SW480 (cell line): Measurements from ENCODE around the gene CXCL14.

Experiments used
- DNase-seq: peaks from one replicate; pipeline ENCODE4 v3.0.0-alpha.2; 2016; ENCODE audit warnings: low spot score

The CXCL14 gene, protein sequence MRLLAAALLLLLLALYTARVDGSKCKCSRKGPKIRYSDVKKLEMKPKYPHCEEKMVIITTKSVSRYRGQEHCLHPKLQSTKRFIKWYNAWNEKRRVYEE

DNA sequence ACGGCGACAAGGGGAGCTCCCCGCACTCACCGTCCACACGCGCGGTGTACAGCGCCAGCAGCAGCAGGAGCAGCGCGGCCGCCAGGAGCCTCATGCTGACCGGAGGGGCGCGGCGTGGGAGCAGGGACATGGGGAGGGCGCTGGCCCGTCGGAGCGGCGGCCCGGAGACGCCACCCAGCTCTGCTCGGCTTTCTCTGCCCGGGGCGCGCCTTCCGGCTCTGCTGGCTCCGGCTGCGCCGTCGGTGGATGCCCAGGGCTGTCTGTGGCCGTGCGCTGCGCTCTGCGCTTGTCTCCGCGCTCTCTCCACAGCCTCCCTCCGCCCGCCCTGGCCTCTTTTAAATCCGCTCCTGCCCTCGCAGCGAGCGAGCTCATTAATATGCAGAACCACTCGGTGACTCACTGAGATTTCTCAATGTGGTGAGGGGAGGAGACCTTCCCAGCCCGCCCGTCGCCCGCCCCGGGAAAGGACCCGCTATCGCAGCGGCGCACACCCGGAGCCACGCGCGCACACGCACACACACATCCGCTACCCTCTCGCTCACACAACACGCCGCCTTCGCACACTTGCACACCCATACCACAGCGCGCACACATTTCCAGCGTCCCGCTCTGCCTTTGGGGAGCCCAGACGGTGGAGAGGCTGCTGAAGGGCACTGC, at the start of gene CXCL14:
TSS of gene CXCL14 (minus strand) at position 307 of the 657 bp plus-strand sequence. CDS start at position 94, 213 bp downstream.
- DNase-seq = peak; percentile 66

DNA sequence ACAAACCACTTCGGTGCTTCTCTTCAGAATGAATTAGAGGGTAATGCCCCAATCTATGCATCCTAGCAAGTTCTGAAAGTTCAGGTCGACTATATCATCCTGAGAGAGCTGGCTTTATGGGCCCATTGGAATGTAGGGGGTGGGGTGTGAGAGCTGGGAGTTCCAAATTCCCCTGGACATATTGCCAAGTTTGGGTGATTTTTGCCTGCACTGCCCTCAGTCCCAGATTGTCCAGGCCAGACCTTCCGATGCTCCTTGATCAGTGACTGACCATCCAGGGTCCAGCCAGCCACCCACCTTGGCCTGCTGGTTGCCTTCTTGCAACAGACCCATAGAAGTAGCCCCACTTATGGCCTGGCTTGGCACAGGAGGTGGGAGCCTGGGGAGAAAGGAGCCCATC, 47.8 kb upstream of the CXCL14 start:
- no peak for DNase-seq

DNA sequence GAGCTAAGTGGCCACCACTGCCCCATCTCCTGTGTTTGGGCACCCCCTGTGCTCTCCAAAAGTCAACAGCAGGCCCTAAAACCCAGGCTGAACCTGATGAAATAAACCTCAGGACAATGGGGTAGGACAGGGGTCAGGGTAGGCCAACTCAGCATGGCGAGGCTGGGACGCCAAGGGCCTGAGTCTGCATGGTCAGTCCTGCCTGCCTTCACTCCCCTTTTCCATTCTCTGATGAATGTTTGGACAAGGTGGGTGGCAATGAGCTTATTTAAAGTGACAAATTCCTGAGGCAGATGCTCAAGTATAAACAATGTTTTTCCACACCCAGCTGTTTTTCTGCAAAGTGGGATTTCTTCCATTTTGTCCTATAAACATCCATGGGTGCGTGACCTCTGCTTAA, 47.2 kb upstream of the CXCL14 start:
- DNase-seq = no peak

DNA sequence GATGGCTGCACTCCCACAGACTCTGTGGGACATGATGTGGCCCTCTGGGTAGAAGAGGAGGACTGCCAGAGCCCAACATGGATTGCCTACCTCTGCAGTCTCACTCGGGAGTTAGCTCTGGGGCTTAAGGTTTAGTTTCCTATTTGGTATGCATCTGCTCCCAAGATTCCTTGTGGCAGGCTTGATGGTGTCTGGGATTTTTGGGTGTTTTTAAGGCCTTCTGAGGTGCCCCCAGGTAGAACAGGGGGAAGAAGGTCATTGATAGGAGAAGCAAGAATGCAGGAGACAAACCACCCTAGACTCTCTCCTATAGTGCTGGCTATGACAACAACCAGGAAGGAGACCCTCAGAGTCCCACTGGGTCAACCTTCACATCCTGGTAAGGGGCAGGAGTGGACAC, 46.7 kb upstream of the CXCL14 start:
- no peak for DNase-seq

DNA sequence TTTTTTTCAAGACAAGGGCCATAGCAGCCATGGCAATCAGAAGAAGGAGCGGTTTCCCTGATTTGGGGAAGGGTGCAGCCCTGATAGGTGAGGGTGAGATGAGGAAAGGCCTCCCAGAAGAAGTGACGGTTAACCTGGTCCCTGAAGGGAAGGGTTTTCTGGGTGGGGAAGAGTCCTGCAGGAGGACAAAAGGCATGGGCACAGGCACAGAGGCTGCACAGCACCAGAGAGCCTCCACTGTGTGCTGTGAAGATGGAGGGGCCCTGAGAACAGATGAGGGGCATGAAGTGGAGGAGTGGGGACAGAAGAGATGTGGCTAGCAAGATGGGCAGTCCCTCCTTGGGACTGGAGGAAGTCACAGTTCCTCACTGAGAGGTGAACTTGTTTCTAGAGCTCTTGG, 46.3 kb upstream of the CXCL14 start:
- DNase-seq = no peak

DNA sequence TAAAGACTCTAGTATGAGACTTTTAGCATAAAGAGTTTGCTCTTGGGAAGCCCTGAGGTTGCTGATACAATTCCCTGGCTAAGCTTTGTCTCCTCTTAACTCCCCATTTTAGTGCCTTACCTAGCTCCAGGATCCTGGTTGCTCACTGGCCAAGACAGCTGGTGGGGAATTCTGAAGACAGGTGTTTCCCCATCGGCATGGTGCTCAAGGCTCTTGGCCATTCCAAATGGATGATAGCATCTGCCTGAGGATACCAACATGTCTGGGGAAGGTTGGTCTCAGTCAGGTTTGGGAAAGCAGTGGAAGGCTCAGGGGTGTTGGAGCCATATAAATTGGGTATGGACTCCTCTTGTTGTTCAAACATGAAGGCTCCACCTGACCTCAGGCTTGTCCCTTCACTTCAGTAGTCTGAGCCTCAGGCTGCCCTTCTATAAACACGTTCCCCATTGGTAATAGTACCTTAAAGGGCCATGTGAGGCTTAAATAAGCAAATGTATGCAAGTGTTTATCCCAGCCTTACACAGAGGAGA, 44.5 kb upstream of the CXCL14 start:
- no peak for DNase-seq

DNA sequence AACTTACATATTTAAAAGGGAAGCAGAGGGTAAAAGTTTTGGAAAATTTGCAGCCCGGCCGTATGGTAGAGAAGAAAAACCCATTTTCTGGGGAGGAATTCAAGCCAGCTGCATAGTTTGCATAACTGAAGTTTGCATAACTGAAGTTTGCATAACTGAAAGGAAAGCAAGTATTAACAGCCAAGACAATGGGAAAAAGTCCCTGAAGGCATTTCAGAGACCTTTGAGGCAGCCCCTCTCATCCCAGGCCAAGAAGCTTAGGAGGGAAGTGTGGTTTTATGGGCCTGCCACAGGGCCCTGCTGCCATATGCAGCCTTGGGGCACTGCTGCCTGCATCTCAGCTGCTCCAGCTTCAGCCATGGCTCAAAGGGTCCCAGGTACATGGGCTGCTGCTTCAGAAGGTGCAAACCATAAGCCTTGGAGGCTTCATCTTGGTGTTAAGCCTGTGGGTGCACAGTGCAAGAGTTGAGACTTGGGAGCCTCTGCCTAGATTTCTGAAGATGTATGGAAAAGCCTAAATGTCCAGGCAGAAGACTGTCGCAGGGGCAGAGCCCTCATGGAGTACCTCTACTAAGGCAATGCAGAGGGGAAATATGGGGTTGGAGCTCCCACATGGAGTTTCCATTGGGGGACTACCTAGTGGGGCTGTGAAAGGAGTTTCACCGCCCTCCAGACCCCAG, 36.9 kb upstream of the CXCL14 start:
- no peak for DNase-seq

DNA sequence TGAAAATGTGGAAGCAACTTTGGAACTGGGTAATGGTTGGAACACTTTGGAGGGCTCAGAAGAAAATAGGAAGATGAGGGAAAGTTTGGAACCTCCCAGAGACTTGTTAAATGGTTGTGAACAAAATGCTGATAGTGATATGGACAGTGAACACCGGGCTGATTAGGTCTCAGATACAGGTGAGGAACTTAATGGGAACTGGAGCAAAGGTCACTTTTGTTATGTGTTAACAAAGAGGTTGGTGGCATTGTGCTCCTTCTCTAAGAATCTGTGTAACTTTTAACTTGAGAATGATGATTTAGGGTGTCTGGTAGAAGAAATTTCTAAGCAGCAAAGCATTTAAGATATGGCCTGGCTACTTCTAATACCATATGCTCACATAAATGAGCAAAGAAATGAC, 36.4 kb upstream of the CXCL14 start:
- DNase-seq = no peak

DNA sequence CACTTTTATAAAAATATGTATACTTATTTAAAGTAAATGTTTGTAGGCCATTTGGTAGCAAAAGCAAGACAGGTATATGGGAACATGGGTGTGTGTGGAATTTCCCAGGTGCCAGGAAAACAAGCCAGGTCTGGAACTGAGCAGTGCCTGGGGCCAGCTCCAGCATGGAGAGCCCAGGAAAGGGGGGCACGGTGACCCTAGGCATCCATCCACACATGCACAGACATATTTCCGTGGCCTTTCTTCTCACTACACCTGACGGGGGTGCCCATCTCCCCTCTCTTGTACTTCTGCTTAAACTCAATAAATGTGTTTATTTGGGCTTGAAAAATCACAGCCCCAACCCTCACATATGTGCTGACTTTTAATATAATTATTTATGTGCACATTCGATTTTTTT, 31.2 kb upstream of the CXCL14 start:
- no peak for DNase-seq

DNA sequence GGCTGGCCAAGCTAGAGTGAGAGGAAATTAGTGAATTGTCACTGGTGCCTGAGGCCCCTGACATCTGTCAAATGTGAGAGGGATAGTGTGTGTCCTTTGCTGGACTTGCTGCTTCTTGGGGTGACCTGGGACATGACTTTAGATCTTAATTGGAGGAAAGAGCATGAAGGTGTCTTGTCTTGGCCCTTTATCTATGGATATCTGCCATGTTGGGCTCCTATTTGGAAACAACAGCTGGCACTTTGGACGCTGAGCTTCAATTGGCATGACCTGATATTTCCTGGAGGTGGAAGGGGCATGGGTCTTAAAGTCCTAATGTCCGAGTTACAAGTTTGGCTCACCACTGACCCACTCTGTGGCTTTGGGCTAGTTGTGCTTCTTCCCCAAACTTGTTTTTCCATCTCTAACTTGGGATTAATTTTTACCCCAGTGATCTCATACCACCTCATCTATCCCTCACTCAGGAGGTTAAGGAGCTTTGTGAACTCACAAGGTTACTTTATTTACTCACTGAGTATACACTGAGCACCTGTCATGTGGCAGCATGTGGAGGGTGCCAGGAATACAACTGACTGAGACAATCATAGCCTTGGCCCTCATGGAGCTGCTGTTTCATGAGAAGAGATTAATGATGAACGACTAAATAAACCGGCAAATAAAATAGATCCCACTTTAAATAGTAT, 30.1 kb upstream of the CXCL14 start:
- no peak for DNase-seq

DNA sequence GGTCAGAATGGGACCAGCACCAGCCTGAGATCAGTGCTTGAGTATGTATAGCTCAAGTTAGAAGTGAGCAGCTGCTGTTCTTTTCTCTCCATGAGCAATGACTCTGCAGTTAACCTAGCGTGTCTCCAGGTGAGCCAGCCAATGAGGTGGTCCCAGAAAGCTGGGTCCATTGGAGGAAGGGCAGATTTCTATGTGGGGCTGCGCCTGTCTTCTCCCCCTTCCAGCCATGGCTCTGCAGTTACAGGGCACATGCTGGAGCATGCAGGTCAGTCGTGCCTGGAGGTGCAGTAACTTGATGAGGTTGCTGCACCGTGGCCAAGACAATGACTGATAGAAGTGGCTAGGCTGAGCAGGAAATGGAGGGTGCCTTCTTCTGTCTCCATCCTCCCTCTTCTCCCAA, 29.6 kb upstream of the CXCL14 start:
- DNase-seq = no peak

DNA sequence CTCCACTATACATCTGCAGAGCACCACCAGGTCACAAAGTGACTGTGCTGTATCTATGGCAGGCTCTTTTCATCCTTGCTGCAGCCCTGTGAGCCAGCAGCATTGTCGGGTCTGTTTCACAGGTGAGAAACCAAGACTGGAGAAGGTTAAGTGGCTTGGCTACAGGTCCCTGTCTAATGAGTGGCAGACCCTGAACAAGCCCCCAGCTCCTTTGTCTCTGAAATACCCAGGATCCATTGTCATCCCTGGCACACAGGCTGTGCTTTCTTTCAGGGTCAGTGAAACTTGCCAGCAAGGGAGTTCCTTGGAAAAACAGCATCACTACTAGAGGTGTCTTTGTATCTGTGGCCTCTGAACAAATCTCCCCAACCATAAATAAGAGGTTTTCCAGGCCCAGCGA, 27.6 kb upstream of the CXCL14 start:
- DNase-seq = no peak

DNA sequence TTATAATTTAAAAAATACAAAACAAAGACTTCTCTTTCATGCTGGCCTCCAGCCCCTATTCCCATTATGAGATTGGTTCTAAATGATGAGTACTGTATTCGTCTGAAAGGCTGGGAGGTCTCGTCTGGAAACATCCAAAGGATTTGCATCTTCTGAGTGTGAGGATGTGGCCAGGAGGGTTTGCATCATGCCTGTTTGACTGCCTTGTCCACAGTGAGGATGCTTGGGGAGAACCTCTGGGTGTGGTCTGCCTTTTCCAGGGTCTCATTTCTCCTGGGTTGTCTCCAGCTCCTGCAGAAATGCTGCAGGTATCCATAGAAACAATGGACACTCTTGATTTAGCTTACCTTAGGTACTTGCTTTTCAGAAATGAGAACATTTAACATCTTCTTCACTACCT, 26.4 kb upstream of the CXCL14 start:
- DNase-seq = no peak

DNA sequence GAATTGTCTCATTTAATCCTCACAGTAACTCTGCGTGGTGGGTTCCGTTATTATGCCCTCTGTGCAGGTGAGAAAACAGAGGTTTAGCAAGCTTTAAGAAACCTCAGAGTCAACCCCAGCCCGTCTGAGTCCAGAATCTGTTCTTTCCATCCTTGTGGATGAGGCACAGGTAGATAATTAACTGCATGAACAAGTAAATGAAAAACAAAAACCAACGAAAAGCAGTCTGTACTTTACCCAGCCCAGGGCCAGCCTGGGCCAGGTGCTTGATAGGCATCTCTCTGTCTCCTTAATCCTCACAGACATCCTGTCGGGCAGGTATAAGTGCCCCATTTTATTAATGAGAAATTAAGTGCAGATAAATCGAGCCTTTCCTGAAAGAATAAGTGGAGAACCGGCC, 25.3 kb upstream of the CXCL14 start:
- no peak for DNase-seq

DNA sequence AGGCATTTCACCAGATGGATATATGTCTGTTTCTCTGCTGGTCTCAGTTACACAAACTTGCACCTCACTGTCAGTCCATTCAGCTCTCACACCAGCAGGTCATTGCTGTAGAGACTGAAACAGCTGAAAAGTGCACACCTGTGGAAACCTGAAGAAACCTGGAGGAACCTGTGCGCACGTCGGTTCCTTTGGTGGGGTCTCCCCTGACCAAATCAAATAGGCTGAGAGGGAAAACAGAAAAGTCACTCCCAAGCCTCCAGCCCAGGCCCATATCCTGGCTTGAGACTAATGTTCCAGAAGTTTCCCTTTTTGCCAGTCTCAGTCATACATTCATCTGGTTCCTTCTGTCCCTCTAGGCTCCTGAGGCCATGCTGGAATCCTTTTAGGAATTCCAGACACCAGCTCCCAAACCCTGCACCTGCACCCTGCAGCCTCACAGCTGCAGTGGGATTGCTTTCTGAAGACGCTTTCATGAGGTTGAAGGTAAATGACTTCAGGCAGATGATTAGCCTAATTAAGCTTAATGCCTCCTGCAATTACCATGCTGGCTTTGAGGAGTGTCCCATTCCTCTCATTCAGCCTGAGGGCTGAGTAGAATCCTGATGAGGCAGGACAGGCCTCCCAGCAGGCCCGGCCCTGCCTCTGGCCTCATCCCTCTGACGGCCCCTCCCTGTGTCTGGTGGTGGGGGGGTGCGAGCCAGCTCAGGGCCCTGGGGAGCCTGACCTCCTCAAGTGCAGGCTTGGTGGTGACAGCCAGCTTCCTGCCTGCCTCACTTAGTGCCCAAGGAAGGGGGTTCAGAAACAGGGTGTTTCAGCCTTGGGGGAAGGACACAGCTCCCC, 24.3 kb upstream of the CXCL14 start:
- no peak for DNase-seq

DNA sequence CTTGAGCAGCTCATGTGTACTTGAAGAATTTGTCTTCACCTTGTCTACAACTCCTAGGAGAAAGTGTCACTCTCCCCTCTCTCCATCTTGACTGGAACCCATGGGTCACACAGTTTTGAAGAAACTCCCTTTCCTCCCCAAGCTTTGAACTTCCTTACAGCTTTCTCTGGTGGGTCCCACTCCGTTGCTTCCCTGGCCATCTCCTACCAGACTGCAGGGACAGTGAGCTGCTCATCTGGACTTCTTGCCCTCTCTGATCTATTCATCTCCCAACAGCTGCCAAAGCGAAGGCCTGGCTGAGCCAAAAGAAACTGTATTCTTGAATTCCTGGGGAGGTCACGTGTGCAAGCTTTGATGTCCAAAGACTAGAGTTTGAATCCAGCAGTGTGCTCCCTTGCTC, 22.7 kb upstream of the CXCL14 start:
- DNase-seq = no peak

DNA sequence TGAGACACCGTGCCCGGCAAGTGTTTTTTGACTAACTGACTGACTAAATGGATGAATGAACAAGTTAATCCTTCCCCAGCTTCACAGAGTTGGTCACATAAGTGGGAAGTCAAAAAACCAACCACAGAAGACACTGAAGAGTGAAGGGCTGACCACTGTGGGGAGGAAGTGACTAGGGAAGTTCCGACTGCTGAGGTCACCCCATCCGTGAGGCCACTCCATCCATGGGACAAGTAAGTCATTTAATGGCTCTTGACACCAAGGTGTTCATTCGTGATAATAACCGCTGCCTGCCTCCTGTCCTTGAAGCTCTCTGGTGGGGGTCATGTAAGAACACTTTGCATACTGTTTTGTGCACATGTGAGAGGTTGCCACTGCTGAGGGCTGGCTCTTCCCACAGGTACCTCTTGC, 22.2 kb upstream of the CXCL14 start:
- no peak for DNase-seq

DNA sequence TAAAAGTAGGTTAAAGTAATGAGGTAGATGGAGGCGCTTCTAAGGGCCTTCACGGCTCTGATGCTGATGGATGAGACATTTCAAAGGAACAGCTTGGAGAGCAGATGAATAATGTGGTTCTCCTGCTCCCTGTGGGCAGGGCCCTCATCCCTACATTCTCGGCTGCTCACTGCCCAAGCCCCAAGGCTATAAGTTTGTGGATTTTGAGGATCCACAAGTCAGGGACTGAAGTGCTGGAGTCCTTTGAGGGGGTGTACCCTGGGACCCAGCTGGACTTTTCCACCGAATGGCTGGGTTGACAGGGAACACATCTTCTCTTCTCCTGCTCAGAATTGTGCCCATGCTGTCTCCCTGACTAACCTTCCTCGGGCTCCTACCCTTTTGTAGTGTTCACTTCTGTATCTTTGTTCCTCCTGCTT, 21.4 kb upstream of the CXCL14 start:
- DNase-seq = no peak

DNA sequence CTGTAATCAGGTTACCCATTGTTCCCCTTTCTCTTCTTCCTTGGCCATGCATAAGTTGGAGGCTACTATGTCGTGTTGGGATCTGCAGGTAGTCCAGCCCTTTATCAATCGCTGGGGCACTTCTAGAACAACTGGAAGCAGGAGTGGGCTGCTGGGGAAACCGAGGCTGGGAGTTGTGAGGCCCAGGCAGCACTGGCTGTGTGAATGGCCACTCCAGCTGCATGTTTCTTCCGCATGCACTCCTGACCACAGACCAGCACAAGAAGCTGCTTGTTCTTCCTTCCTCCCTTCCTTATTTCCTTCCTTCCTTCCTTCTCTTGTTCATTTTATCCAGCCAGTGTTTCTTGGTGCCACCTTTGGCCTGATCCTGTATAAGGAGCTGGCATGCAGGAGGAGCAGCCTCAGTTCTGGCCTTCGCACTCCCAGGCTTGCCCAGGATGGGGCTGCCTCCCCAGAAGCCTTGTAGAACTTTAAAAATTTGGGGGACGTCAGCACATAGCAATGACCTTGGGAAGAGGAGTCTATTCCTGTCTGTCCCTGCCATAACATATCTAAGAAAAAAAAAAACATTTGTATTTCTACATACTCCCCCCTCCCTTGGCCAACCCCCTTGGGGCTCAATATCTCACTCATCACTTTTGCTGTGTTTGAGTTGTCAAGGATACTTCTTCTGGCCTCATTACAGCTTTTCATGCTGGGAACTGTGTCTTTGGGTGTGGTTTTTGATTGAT, 20.8 kb upstream of the CXCL14 start:
- no peak for DNase-seq

DNA sequence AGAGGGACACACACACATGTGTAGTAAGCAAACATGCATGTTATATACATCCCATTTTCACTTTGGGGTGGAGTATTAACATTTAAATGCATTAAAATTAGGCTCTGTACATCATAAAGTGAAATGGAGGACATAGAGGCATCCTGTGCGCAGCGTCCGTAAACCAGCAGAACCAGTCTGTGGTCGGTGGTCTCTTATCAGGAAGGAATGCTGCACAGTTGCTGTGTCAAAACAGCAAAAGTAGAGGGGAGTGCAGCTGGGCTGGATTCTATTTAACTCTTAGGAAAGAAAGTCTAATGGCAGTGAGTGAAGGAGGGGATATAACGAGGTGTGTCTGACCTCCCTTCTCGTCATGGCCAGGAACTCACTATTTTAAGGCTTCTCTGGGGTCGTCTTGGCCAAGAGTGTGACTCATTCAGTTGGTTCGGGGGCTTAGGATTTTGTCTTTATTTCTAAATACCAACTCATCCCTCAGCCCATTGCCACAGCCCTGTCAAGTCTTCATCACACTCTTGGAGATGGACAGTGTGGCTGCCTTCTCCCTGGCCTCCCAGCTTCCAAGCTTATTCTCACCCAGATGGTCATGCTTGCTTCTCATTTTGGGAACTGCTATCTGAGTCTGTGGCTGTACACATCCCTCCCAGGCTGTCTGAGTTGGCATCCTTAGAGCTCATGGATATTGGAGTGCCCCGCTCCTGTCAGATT, 20.1 kb upstream of the CXCL14 start:
- DNase-seq = no peak

DNA sequence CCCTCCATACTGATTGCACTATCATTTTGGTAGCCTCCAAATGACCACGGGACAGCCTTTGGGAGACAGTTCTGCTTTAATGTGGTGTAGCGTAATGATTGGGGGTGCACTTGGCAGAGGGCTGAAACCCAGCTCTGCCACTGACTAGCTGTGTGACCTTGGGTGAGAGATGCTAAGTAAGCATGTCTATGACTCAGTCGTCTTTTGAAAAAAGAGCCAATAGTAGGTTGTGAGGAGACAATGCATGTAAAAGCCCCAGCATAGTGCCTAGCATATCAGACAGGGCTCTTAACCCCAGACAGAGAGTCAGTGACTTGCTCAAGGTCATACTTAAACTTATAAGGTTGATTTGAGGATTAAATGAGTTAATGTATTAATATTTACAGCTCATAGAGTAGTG, 18.0 kb upstream of the CXCL14 start:
- DNase-seq = no peak
